ENCODE data around the gene FUZ. TPM values are rescaled to one million over a fixed set of nuclear protein-coding genes. Genes with fewer than 3 reads are reported as not detected.

Gene FUZ
- total RNA-seq, 1 donor: 15.1 TPM

- H3K4me3 ChIP-seq (ENCODE audit: low read depth, low read length): no peak overlapping the region
- DNase-seq (ENCODE audit: low read depth): no peak
- TF ChIP-seq CTCF (IDR thresholded peaks at IDR 0.05; ENCODE audit: insufficient read depth, low read depth, low read length): no peak
These were observed 46.7 kb upstream of the FUZ start for GRCh38 chr19:49859682-49860335.

- TF ChIP-seq CTCF (IDR thresholded peaks at IDR 0.05; ENCODE audit: insufficient read depth, low read depth, low read length): no peak
- no peak for DNase-seq (ENCODE audit: low read depth)
- no peak overlapping the region for H3K4me3 ChIP-seq (ENCODE audit: low read depth, low read length)
These were observed 45.2 kb upstream of the FUZ start for GRCh38 chr19:49858088-49858985.

- no peak for DNase-seq (ENCODE audit: low read depth)
- no peak overlapping the region for H3K4me3 ChIP-seq (ENCODE audit: low read depth, low read length)
- no peak for TF ChIP-seq CTCF (IDR thresholded peaks at IDR 0.05; ENCODE audit: insufficient read depth, low read depth, low read length)
These were observed 44.7 kb upstream of the FUZ start for GRCh38 chr19:49857838-49858087.

GRCh38 chr19:49857061-49857837, 44.2 kb upstream of the FUZ start:
- no peak overlapping the region for H3K4me3 ChIP-seq (ENCODE audit: low read depth, low read length)
- TF ChIP-seq CTCF (IDR thresholded peaks at IDR 0.05; ENCODE audit: insufficient read depth, low read depth, low read length): no peak
- DNase-seq (ENCODE audit: low read depth): no peak

- H3K4me3 ChIP-seq (ENCODE audit: low read depth, low read length): no peak overlapping the region
- DNase-seq (ENCODE audit: low read depth): no peak
- no peak for TF ChIP-seq CTCF (IDR thresholded peaks at IDR 0.05; ENCODE audit: insufficient read depth, low read depth, low read length)
These were observed 43.5 kb upstream of the FUZ start for GRCh38 chr19:49856574-49857021.

- no peak overlapping the region for H3K4me3 ChIP-seq (ENCODE audit: low read depth, low read length)
- DNase-seq (ENCODE audit: low read depth): no peak
- no peak for TF ChIP-seq CTCF (IDR thresholded peaks at IDR 0.05; ENCODE audit: insufficient read depth, low read depth, low read length)
These were observed 42.8 kb upstream of the FUZ start for GRCh38 chr19:49855676-49856573.

Measured in fibroblast of villous mesenchyme (primary cell).